ENCODE results near the gene PNPLA7.
"Not testable (repeated sequence)": the region's sequence is repeated elsewhere in the genome, so short reads cannot be mapped to it uniquely, and the experiment has no call there.

PNPLA7 gene

GRCh38 chr9:137550231-137550621, at the start of gene PNPLA7:
Gene PNPLA7 (minus strand): TSS chr9:137550402. CDS start chr9:137550197, 205 bp downstream.
- peak; percentile 93 for DNase-seq

GRCh38 chr9:137598943-137599342, 48.7 kb upstream of the PNPLA7 start:
- DNase-seq, result no peak

- DNase-seq, result not testable (repeated sequence)
These were observed 46.4 kb upstream of the PNPLA7 start for GRCh38 chr9:137596577-137596976.

- DNase-seq, result no peak
These were observed 43.0 kb upstream of the PNPLA7 start for GRCh38 chr9:137593176-137593575.

- DNase-seq, result no peak
These were observed 42.6 kb upstream of the PNPLA7 start for GRCh38 chr9:137592767-137593166.

GRCh38 chr9:137590469-137591383, 40.5 kb upstream of the PNPLA7 start, which contains the start of gene ZMYND19:
Gene ZMYND19 (minus strand): TSS chr9:137590512. CDS start chr9:137590263, 249 bp downstream.
- DNase-seq, result peak; percentile 95

GRCh38 chr9:137590123-137590468, 39.9 kb upstream of the PNPLA7 start:
- DNase-seq, result no peak

- DNase-seq, result peak; percentile 48
These were observed 39.4 kb upstream of the PNPLA7 start for GRCh38 chr9:137589441-137590122.

GRCh38 chr9:137588891-137589290, 38.7 kb upstream of the PNPLA7 start:
- DNase-seq, result no peak

- DNase-seq, result no peak
These were observed 38.1 kb upstream of the PNPLA7 start for GRCh38 chr9:137588311-137588710.

- DNase-seq, result no peak
These were observed 36.7 kb upstream of the PNPLA7 start for GRCh38 chr9:137586854-137587253.

- DNase-seq, result no peak
These were observed 33.8 kb upstream of the PNPLA7 start for GRCh38 chr9:137583957-137584356.

- DNase-seq, result no peak
These were observed 33.1 kb upstream of the PNPLA7 start for GRCh38 chr9:137583347-137583746.

- peak; percentile 62 for DNase-seq
These were observed 32.2 kb upstream of the PNPLA7 start for GRCh38 chr9:137582286-137582860.

GRCh38 chr9:137581361-137582285, 31.4 kb upstream of the PNPLA7 start:
- no peak for DNase-seq

- no peak for DNase-seq
These were observed 30.7 kb upstream of the PNPLA7 start for GRCh38 chr9:137580954-137581322.

GRCh38 chr9:137580209-137580953, 30.2 kb upstream of the PNPLA7 start:
- DNase-seq, result peak; percentile 32

- DNase-seq, result no peak
These were observed 29.0 kb upstream of the PNPLA7 start for GRCh38 chr9:137579259-137579604.

- DNase-seq, result peak; percentile 97
These were observed 28.5 kb upstream of the PNPLA7 start, which contains the start of gene DPH7 for GRCh38 chr9:137578518-137579258. Gene DPH7 (minus strand): TSS chr9:137578925. CDS start chr9:137578777, 148 bp downstream.

- DNase-seq, result peak; percentile 26
These were observed 25.7 kb upstream of the PNPLA7 start for GRCh38 chr9:137575716-137576411.
